CD14-positive monocyte (primary cell): Measurements from ENCODE around the gene GIGYF2. TPM values are rescaled to one million over a fixed set of nuclear protein-coding genes. Genes with fewer than 3 reads are reported as not detected.

ENCODE experiments used
- DNase-seq, 3 donors: peaks; one replicate each; pipeline ENCODE4 v3.0.0-alpha.2; 2011 to 2022
- H2AFZ ChIP-seq: 2 replicates; pipeline ENCODE4 v1.6.0; 2012; ENCODE audit warnings: mild to moderate bottlenecking, low read depth, low read length, inconsistent platforms; ENCODE audit not compliant: insufficient read depth, poor library complexity, severe bottlenecking
- H3K27ac ChIP-seq, 2 donors: 1 replicate in 1 of 2; 2 replicates in 1 of 2; pipeline ENCODE4 v1.5.1; 2012 to 2013; ENCODE audit warnings: low read length in 2 of 2, control low read depth in 1 of 2, inconsistent platforms in 1 of 2, low read depth in 1 of 2, mild to moderate bottlenecking in 1 of 2
- H3K27me3 ChIP-seq, 2 donors: one replicate each; pipeline versions ENCODE4 v1.6.0 to v1.6.1; 2011 to 2013; ENCODE audit warnings: low read length in 2 of 2; ENCODE audit not compliant: control insufficient read depth in 2 of 2, insufficient read depth in 2 of 2
- H3K36me3 ChIP-seq, 2 donors: replicated peaks in 1 of 2; 1 replicate in 1 of 2; 2 replicates in 1 of 2; pipeline versions ENCODE4 v1.5.1 to v1.6.1; 2012 to 2013; ENCODE audit warnings: low read length in 2 of 2, control low read depth in 1 of 2, inconsistent platforms in 1 of 2, mild to moderate bottlenecking in 1 of 2; ENCODE audit not compliant: insufficient read depth in 2 of 2, control insufficient read depth in 1 of 2
- H3K4me1 ChIP-seq, 2 donors: 1 replicate in 1 of 2; 2 replicates in 1 of 2; pipeline versions ENCODE4 v1.5.1 to v1.6.1; 2012 to 2013; ENCODE audit warnings: low read length in 2 of 2, control low read depth in 1 of 2, inconsistent platforms in 1 of 2, mild to moderate bottlenecking in 1 of 2, moderate library complexity in 1 of 2; ENCODE audit not compliant: insufficient read depth in 2 of 2, control insufficient read depth in 1 of 2
- H3K4me2 ChIP-seq: replicated peaks from 2 replicates; pipeline ENCODE3; 2012; ENCODE audit warnings: low read length, moderate library complexity, mild to moderate bottlenecking; ENCODE audit not compliant: poor library complexity, severe bottlenecking; ENCODE audit errors: extremely low read depth
- H3K4me3 ChIP-seq, 3 experiments: fragments of 200-600 bp in 1 of 3; sonication (generic) in 1 of 3; replicated peaks in 1 of 3; 1 replicate in 2 of 3; 2 replicates in 1 of 3; pipeline ENCODE4 v1.5.1; 2011 to 2013; ENCODE audit warnings: low read length in 3 of 3, mild to moderate bottlenecking in 3 of 3, control low read depth in 2 of 3, low read depth in 2 of 3, inconsistent platforms in 1 of 3, moderate library complexity in 1 of 3
- H3K79me2 ChIP-seq: 2 replicates; pipeline ENCODE4 v1.6.0; 2012; ENCODE audit warnings: mild to moderate bottlenecking, control low read depth, inconsistent platforms, low read length, moderate library complexity; ENCODE audit not compliant: insufficient read depth
- H3K9ac ChIP-seq: 2 replicates; pipeline ENCODE4 v1.6.0; 2017; ENCODE audit warnings: low read length, mild to moderate bottlenecking; ENCODE audit not compliant: insufficient read depth, poor library complexity, severe bottlenecking
- H3K9me3 ChIP-seq, 2 donors: replicated peaks in 1 of 2; 1 replicate in 1 of 2; 2 replicates in 1 of 2; pipeline versions ENCODE4 v1.5.1 to v1.6.1; 2012 to 2013; ENCODE audit warnings: low read length in 2 of 2, control low read depth in 1 of 2; ENCODE audit not compliant: control insufficient read depth in 1 of 2, insufficient read depth in 1 of 2
- H4K20me1 ChIP-seq: 2 replicates; pipeline ENCODE4 v1.6.0; 2012; ENCODE audit warnings: mild to moderate bottlenecking, low read length, control low read depth, moderate library complexity; ENCODE audit not compliant: insufficient read depth
- H3K27ac Mint-ChIP-seq, 7 donors: one replicate each; pipeline ENCODE4 v1.8.0; 2020; ENCODE audit warnings: mild to moderate bottlenecking in 7 of 7, mixed read lengths in 7 of 7, moderate library complexity in 6 of 7, inconsistent platforms in 2 of 7
- H3K27me3 Mint-ChIP-seq, 3 donors: one replicate each; pipeline ENCODE4 v1.8.0; 2021 to 2022; ENCODE audit warnings: low read depth in 3 of 3, mild to moderate bottlenecking in 3 of 3, mixed read lengths in 3 of 3, moderate library complexity in 3 of 3, inconsistent platforms in 1 of 3
- H3K36me3 Mint-ChIP-seq, 2 donors: one replicate each; pipeline ENCODE4 v1.8.0; 2020; ENCODE audit warnings: mixed read lengths in 2 of 2, inconsistent platforms in 1 of 2, mild to moderate bottlenecking in 1 of 2
- H3K4me1 Mint-ChIP-seq: one replicate; pipeline ENCODE4 v1.8.0; 2020; ENCODE audit warnings: mild to moderate bottlenecking, mixed read lengths
- H3K4me3 Mint-ChIP-seq, 2 donors: one replicate each; pipeline ENCODE4 v1.8.0; 2020; ENCODE audit warnings: mild to moderate bottlenecking in 2 of 2, mixed read lengths in 2 of 2, moderate library complexity in 1 of 2
- H3K9me3 Mint-ChIP-seq, 7 donors: one replicate each; pipeline ENCODE4 v1.8.0; 2020 to 2022; ENCODE audit warnings: mixed read lengths in 7 of 7, mild to moderate bottlenecking in 6 of 7, moderate library complexity in 6 of 7, inconsistent platforms in 2 of 7
- CTCF ChIP-seq: fragments of 200-600 bp; IDR thresholded peaks from one replicate; pipeline ENCODE4 v1.8.0; 2022; ENCODE audit warnings: antibody characterized with exemption, mild to moderate bottlenecking
- WGBS: methylation state at CpG from one replicate; pipeline ENCODE4 v1.1.5; 2013; ENCODE audit warnings: missing lambda C conversion rate; ENCODE audit not compliant: insufficient coverage; 5-methylcytosine and 5-hydroxymethylcytosine counted together
- intact Hi-C, 2 donors: fragments of 100-400 bp; cut with micrococcal nuclease; formaldehyde crosslinking; loops; one replicate each; pipeline versions ENCODE4 v1.15.0 to v1.15.1; 2023
- polyA plus RNA-seq, 3 donors: library from polyadenylated mRNA; depleted of rRNA in 1 of 3; unstranded in 2 of 3; stranded (reverse) in 1 of 3; fragments of 300-500 nt in 2 of 3; fragments of >200 nt in 1 of 3; fragmentation: Illumina TruSeq in 2 of 3; gene quantifications; 1 replicate in 2 of 3; 2 replicates in 1 of 3; pipeline ENCODE4 v1.2.3, GENCODE V29; 2012 to 2021

The GIGYF2 gene
- polyA plus RNA-seq, 3 donors, result 7.7 to 20.7 (median 17.3) TPM

DNA sequence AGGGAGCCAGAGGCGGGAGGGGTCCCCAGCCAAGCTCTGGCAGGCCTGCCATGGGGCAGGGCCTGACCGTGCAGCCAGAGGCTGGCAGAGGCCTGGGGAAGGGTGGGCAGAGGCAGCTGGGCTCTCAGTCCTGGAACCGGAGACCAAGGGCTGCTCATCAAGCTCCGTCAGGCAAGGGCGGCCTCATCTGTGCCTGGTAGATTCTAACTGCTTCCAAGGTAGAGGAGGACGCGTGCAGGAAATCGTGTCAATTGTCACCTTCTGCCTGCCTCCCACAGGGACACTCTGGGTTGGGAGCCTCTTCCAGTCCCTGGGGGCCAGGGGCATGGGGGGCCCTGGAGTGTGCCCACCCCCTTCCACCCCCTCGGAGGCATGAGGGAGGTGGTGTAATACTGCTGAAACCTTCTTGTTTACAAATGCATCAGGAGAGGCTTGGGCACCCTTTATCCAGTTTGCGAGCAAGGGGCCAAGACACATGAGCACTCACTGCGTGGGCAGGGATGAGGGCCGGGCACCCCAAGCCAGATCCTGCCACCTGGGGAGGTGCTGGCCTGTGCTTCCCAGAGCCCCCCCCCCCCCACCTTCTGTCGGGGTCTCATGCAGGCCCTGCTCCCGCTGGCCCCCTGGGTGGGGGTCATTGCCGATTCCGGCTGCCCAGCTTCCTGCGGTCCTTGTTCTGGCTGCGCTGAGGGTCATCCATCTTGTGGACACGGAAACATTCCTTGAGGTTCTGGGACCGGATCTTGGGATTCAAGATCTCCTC lies 181.9 kb downstream of the GIGYF2 start:
- WGBS, result 87% methylated on average over 19 of the region's 20 CpGs
- intact Hi-C loops, result no loop called here
- Histone ChIP-seq H2AFZ (no peak overlapping the region), H3K9ac (no peak overlapping the region), H3K36me3 (no peaks in the 10 kb centered on the region), H3K4me3 (no peak overlapping the region), H3K27me3 (peaks cover 8 to 24% of the 10 kb centered on the region in 2 donors), H3K9me3 (no peaks in the 10 kb centered on the region), H3K27ac (no peak overlapping the region), H3K4me2 (no peak overlapping the region), H3K4me1 (peaks cover 11 to 23% of the 10 kb centered on the region in 2 donors), H4K20me1 (no peaks in the 10 kb centered on the region), H3K79me2 (no peaks in the 10 kb centered on the region)
- TF ChIP-seq CTCF, result no peak
- Mint-ChIP-seq H3K4me1 (peaks cover 16% of the 10 kb centered on the region), H3K9me3 (peaks cover 0 to 7% (median 0%) of the 10 kb centered on the region in 7 donors), H3K27ac (no peak overlapping the region), H3K4me3 (no peak overlapping the region), H3K36me3 (no peaks in the 10 kb centered on the region), H3K27me3 (peaks cover 32 to 42% (median 36%) of the 10 kb centered on the region in 3 donors)
- no peak for DNase-seq

DNA sequence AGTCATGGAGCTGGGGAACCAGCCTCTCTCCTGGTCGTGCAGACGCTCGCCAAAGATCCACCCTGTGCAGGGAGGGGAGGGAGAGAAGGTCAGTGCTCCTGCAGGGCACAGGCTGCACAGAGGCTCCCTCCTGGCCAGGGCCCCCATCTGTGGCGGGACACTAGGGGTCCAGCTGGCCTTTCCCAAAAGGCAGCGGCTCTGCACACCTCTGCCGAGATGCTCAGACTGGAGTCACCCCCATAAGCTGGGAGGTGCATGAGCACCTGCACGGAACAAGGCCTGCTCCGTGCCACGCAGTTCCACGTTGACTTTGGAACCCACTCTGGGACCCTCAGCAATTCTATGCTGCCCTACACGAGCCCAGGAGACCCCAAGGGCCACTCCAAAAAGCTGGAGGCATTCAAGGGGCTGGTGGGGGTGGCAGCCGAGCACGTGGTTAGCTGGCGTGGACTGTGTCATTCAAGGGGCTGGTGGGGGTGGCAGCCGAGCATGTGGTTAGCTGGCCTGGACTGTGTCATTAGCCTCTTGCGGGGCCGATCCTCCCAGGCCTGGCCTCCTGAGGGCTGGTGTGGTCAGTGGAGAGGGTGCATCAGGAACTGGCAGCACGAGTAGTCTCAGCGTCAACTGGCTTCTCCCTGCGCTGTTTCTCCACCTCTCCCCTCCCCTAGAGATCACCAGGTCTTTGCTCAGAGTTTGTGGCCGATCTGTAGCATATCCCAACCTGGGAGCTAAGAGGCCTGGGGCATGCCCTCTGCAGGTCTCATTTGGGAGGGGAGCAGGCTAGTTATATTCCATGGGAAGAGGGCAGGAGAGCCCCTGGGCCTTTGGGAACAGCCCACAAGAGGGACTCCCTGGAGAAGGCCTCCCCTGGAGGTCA lies 182.7 kb downstream of the GIGYF2 start:
- Mint-ChIP-seq H3K27ac (no peak overlapping the region), H3K4me3 (no peak overlapping the region)

More for the DNA sequence above, 182.7 kb downstream of the GIGYF2 start:
- WGBS, result 96% methylated on average over 15 of the region's 21 CpGs
- no peak for DNase-seq
- no peak overlapping the region for H3K4me2 ChIP-seq
- H3K27ac ChIP-seq, result no peak overlapping the region
- H3K9ac ChIP-seq, result no peak overlapping the region
- no peaks in the 10 kb centered on the region for H3K79me2 ChIP-seq
- Mint-ChIP-seq H3K4me1 (peaks cover 8% of the 10 kb centered on the region), H3K9me3 (peaks cover 0 to 7% (median 1%) of the 10 kb centered on the region in 7 donors), H3K27me3 (peaks cover 27 to 38% (median 31%) of the 10 kb centered on the region in 3 donors), H3K36me3 (no peaks in the 10 kb centered on the region)
- H3K36me3 ChIP-seq, result no peaks in the 10 kb centered on the region
- H2AFZ ChIP-seq, result no peak overlapping the region
- intact Hi-C loops, result no loop called here
- H3K27me3 ChIP-seq, result peaks cover 8 to 23% of the 10 kb centered on the region in 2 donors
- H4K20me1 ChIP-seq, result no peaks in the 10 kb centered on the region
- no peak for TF ChIP-seq CTCF
- no peak overlapping the region for H3K4me3 ChIP-seq
- H3K9me3 ChIP-seq, result no peaks in the 10 kb centered on the region
- peaks cover 4 to 16% of the 10 kb centered on the region in 2 donors for H3K4me1 ChIP-seq
